SU-DHL-6 (cell line): Measurements from ENCODE around the gene NXN.
"Not testable (repeated sequence)": the region's sequence is repeated elsewhere in the genome, so short reads cannot be mapped to it uniquely, and the experiment has no call there.

ENCODE experiments used
- H2AFZ ChIP-seq: fragments of 200-600 bp; sonication (generic); 2 replicates; pipeline ENCODE4 v1.6.1; 2014; ENCODE audit warnings: low read depth, mild to moderate bottlenecking, moderate library complexity, mixed read lengths, antibody characterized with exemption, low read length; ENCODE audit not compliant: severe bottlenecking
- H3F3A ChIP-seq: fragments of 200-600 bp; shearing (Covaris generic); 2 replicates; pipeline ENCODE4 v1.6.0; 2016; ENCODE audit warnings: antibody characterized with exemption, mild to moderate bottlenecking; ENCODE audit not compliant: insufficient read depth
- H3K27ac ChIP-seq: fragments of 200-600 bp; sonication (generic); 2 replicates; pipeline ENCODE4 v1.5.1; 2016; ENCODE audit warnings: low read depth, mild to moderate bottlenecking, low read length, moderate library complexity, mixed read lengths
- H3K27me3 ChIP-seq: fragments of 200-600 bp; sonication (generic), shearing (Covaris generic); 2 replicates; pipeline ENCODE4 v1.6.0; 2014; ENCODE audit warnings: mild to moderate bottlenecking, low read length
- H3K36me3 ChIP-seq: fragments of 200-600 bp; sonication (generic); 2 replicates; pipeline ENCODE4 v1.6.1; 2014; ENCODE audit warnings: mild to moderate bottlenecking, low read length, mixed read lengths
- H3K4me2 ChIP-seq: fragments of 300-600, 200-600 bp; shearing (Covaris generic), sonication (generic); 2 replicates; pipeline ENCODE4 v1.6.0; 2014; ENCODE audit warnings: low read length, low read depth, mild to moderate bottlenecking; ENCODE audit not compliant: poor library complexity, severe bottlenecking
- H3K4me3 ChIP-seq: fragments of 200-600 bp; sonication (generic); 2 replicates; pipeline ENCODE4 v1.5.1; 2014; ENCODE audit warnings: antibody characterized with exemption, low read length, mild to moderate bottlenecking, mixed read lengths; ENCODE audit not compliant: insufficient read depth, poor library complexity, severe bottlenecking
- H3K79me2 ChIP-seq: fragments of 200-600 bp; sonication (generic); 2 replicates; pipeline ENCODE4 v1.6.1; 2014; ENCODE audit warnings: mild to moderate bottlenecking, low read length, moderate library complexity; ENCODE audit not compliant: insufficient read depth
- H3K9ac ChIP-seq: fragments of 200-600 bp; sonication (generic); 2 replicates; pipeline ENCODE4 v1.7.0; 2014; ENCODE audit warnings: mild to moderate bottlenecking, low read length
- H3K9me2 ChIP-seq: fragments of 200-600 bp; sonication (generic); replicated peaks from 2 replicates; pipeline ENCODE4 v1.6.1; 2014; ENCODE audit warnings: low read length; ENCODE audit not compliant: insufficient read depth
- H3K9me3 ChIP-seq: fragments of 200-600 bp; sonication (generic); 2 replicates; pipeline ENCODE4 v1.6.1; 2014; ENCODE audit warnings: low read length, mixed read lengths; ENCODE audit not compliant: insufficient read depth
- H4K20me1 ChIP-seq: fragments of 200-600 bp; sonication (generic); 2 replicates; pipeline ENCODE4 v1.6.1; 2014; ENCODE audit warnings: low read depth, mild to moderate bottlenecking, antibody characterized with exemption, low read length, moderate library complexity, mixed read lengths
- EZH2phosphoT487 ChIP-seq: fragments of 200-600 bp; sonication (generic), shearing (Covaris generic); conservative IDR thresholded peaks from 2 replicates; pipeline ENCODE4 v1.6.1; 2018; ENCODE audit warnings: mild to moderate bottlenecking, antibody characterized with exemption, low read length, moderate library complexity, mixed read lengths
- TF ChIP-seq, protein P1 (sequence below): fragments of 200-600 bp; sonication (generic); IDR thresholded peaks from one replicate; pipeline ENCODE4 v1.5.1; 2017; ENCODE audit warnings: antibody characterized with exemption, mild to moderate bottlenecking, low read length, moderate library complexity; ENCODE audit not compliant: insufficient read depth, poor library complexity, severe bottlenecking

NXN gene

DNA sequence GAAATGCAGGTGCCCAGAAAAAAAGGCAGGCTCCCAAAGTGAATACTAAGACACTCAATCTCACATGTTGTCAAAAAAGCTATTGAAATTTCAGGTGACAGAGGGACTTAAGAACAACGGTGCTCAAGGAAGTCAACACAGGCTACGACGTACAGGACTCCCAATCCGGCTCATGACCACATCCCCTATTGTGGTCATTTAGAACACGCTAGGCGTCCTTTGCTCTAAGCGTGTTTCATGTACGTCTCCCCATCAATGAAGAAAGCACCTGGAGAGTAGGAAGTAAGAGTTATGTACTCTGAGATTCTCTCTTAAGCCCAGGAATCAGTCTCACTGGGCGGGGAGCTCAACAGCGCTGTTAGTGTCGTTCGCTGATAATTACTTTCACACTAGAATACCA, 103.3 kb downstream of the NXN start:
- H3K27ac ChIP-seq, result no peak overlapping the region
- TF ChIP-seq EZH2phosphoT487, result no peak
- TF ChIP-seq, protein P1, sequence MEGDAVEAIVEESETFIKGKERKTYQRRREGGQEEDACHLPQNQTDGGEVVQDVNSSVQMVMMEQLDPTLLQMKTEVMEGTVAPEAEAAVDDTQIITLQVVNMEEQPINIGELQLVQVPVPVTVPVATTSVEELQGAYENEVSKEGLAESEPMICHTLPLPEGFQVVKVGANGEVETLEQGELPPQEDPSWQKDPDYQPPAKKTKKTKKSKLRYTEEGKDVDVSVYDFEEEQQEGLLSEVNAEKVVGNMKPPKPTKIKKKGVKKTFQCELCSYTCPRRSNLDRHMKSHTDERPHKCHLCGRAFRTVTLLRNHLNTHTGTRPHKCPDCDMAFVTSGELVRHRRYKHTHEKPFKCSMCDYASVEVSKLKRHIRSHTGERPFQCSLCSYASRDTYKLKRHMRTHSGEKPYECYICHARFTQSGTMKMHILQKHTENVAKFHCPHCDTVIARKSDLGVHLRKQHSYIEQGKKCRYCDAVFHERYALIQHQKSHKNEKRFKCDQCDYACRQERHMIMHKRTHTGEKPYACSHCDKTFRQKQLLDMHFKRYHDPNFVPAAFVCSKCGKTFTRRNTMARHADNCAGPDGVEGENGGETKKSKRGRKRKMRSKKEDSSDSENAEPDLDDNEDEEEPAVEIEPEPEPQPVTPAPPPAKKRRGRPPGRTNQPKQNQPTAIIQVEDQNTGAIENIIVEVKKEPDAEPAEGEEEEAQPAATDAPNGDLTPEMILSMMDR, result no peak
- H2AFZ ChIP-seq, result no peak overlapping the region

DNA sequence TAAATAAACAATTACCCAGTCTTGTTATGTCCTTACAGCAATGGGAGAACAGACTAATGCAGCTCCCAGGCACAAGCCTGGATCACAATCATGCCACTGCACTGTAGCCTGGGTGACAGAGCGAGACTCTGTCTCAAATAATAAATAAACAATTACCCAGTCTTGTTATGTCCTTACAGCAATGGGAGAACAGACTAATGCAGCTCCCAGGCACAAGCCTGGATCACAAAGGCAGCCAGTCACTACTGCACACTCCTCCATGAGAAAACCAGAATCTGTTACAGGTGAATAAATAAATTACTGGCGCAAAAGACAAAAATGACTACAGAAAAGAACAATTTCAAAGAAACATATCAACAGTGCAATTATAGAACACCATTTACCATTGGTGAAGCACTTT, 105.0 kb downstream of the NXN start:
- not testable (repeated sequence) for H3K27me3 ChIP-seq, H3F3A ChIP-seq, H3K9me3 ChIP-seq, H3K36me3 ChIP-seq, H4K20me1 ChIP-seq, H3K9me2 ChIP-seq, H2AFZ ChIP-seq, H3K27ac ChIP-seq, H3K9ac ChIP-seq, H3K4me2 ChIP-seq, H3K79me2 ChIP-seq, H3K4me3 ChIP-seq

More for the DNA sequence above, 103.3 kb downstream of the NXN start:
- Histone ChIP-seq H3K9me2 (no peaks in the 10 kb centered on the region), H3K9me3 (no peaks in the 10 kb centered on the region), H3K36me3 (no peaks in the 10 kb centered on the region), H3K9ac (no peak overlapping the region), H3K79me2 (no peaks in the 10 kb centered on the region), H3K27me3 (0 out of 2 replicates have a peak, but pooled peaks cover 2% of the 10 kb centered on the region), H3K4me2 (no peak overlapping the region), H3F3A (no peaks in the 10 kb centered on the region), H4K20me1 (no peaks in the 10 kb centered on the region), H3K4me3 (no peak overlapping the region)

DNA sequence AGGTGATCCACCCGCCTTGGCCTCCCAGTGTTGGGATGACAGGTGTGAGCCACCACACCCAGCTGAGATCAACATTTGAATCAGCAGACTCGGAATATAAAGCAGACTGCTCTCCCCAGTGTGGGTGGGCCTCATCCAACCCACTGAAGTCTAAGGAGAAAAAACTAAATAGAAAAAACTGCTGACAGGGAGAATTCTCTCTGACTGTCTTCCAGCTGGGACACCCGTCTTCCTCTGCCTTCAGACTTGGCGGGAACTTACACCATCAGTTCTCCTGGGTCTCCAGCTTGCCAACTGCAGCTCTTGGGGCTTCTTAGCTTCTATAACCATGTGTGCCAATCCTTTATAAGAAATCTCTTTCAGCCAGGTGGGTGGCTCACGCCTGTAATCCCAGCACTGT, 106.7 kb downstream of the NXN start:
- Histone ChIP-seq H3K36me3 (no peaks in the 10 kb centered on the region), H3K27me3 (peaks cover 2% of the 10 kb centered on the region; the same call in 1 of the 2 replicates), H4K20me1 (no peaks in the 10 kb centered on the region), H3K9me3 (no peaks in the 10 kb centered on the region), H3K9ac (no peak overlapping the region), H3K27ac (no peak overlapping the region), H3F3A (no peaks in the 10 kb centered on the region), H3K9me2 (no peaks in the 10 kb centered on the region), H3K4me2 (no peak overlapping the region), H2AFZ (no peak overlapping the region), H3K79me2 (no peaks in the 10 kb centered on the region), H3K4me3 (no peak overlapping the region)
- TF ChIP-seq, protein P1, result no peak
- no peak for TF ChIP-seq EZH2phosphoT487

DNA sequence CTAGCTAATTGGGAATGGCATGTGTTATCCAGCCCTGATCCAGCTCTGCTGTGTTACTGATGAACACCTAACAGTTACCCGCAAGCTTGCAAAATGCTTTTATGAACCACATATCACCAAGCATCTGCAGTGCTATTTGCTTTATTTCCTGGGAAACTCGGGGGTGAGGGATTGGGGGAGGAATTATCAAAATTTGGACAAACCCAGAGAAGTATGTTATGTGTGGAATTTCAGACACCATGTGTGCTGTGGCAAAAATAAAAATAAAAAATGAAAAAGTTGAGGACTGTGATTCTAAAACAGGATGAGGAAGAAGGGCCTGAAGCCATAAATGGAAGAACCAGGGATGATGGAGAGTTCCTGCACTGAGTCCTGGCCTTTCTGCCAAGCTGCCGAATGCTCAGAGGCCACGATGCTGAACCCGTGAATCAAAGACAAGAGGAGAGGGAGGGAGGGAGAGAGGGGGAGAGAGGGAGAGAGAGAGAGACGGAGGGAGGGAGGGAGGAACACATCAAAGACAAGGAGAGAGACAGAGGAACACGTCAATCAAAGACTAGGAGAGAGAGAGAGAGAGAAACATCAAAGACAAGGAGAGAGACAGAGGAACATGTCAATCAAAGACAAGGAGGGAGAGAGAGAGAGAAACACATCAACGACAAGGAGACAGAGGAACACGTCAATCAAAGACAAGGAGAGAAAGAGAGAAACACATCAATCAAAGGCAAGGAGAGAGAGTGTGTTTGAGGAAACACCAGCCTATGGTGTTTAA, 107.6 kb downstream of the NXN start:
- H4K20me1 ChIP-seq, result no peaks in the 10 kb centered on the region
- H3K36me3 ChIP-seq, result no peaks in the 10 kb centered on the region
- H3K4me2 ChIP-seq, result no peak overlapping the region
- H3K9me3 ChIP-seq, result no peaks in the 10 kb centered on the region
- H2AFZ ChIP-seq, result no peak overlapping the region
- no peaks in the 10 kb centered on the region for H3K79me2 ChIP-seq
- H3F3A ChIP-seq, result no peaks in the 10 kb centered on the region
- no peak overlapping the region for H3K4me3 ChIP-seq
- no peak overlapping the region for H3K9ac ChIP-seq
- no peaks in the 10 kb centered on the region for H3K9me2 ChIP-seq
- TF ChIP-seq, protein P1, result no peak
- TF ChIP-seq EZH2phosphoT487, result no peak
- H3K27me3 ChIP-seq, result peaks cover 2% of the 10 kb centered on the region; the same call in 1 of the 2 replicates
- H3K27ac ChIP-seq, result no peak overlapping the region
